Stimulated activated CD8-positive, alpha-beta memory T cell treated with anti-CD3 and anti-CD28 coated beads, Interleukin-12 subunit alpha, Interleukin-12 subunit beta, amount 100 ng/mL, for 4 hours (primary cell): ENCODE results near the gene CAMSAP1.

Experiments used
- DNase-seq: peaks from one replicate; pipeline ENCODE4 v3.0.0-alpha.2; 2020; ENCODE audit warnings: low read depth

The CAMSAP1 gene

GRCh38 chr9:135774794-135775525 lies 132.4 kb downstream of the CAMSAP1 start:
- no peak for DNase-seq

GRCh38 chr9:135774239-135774747 lies 133.1 kb downstream of the CAMSAP1 start:
- DNase-seq: no peak

GRCh38 chr9:135773530-135774238 lies 133.7 kb downstream of the CAMSAP1 start:
- no peak for DNase-seq

- DNase-seq: no peak
Observed at GRCh38 chr9:135772702-135773493, 134.4 kb downstream of the CAMSAP1 start.

GRCh38 chr9:135772056-135772646 lies 135.2 kb downstream of the CAMSAP1 start:
- no peak for DNase-seq

- no peak for DNase-seq
Observed at GRCh38 chr9:135771401-135772051, 135.8 kb downstream of the CAMSAP1 start.

GRCh38 chr9:135770771-135771170 lies 136.6 kb downstream of the CAMSAP1 start:
- DNase-seq: no peak

- DNase-seq: no peak
Observed at GRCh38 chr9:135770203-135770535, 137.2 kb downstream of the CAMSAP1 start.

GRCh38 chr9:135769489-135770202 lies 137.7 kb downstream of the CAMSAP1 start:
- no peak for DNase-seq

- DNase-seq: no peak
Observed at GRCh38 chr9:135768516-135769218, 138.7 kb downstream of the CAMSAP1 start.

GRCh38 chr9:135766707-135767106 lies 140.6 kb downstream of the CAMSAP1 start:
- DNase-seq: no peak

- no peak for DNase-seq
Observed at GRCh38 chr9:135766251-135766650, 141.1 kb downstream of the CAMSAP1 start.

- no peak for DNase-seq
Observed at GRCh38 chr9:135765416-135765815, 141.9 kb downstream of the CAMSAP1 start.

GRCh38 chr9:135764731-135765130 lies 142.6 kb downstream of the CAMSAP1 start:
- DNase-seq: no peak

- no peak for DNase-seq
Observed at GRCh38 chr9:135763716-135764446, 143.5 kb downstream of the CAMSAP1 start.

GRCh38 chr9:135762921-135763320 lies 144.4 kb downstream of the CAMSAP1 start:
- no peak for DNase-seq

GRCh38 chr9:135761845-135762168 lies 145.5 kb downstream of the CAMSAP1 start:
- no peak for DNase-seq

- DNase-seq: no peak
Observed at GRCh38 chr9:135761150-135761844, 146.0 kb downstream of the CAMSAP1 start.

- no peak for DNase-seq
Observed at GRCh38 chr9:135760465-135760864, 146.9 kb downstream of the CAMSAP1 start.
